Spleen (tissue), 7 donors: Measurements from ENCODE around the gene SLC27A1.

Experiments used
- CTCF ChIP-seq, 11 experiments: fragments of 200-600 bp in 7 of 11; fragments of 450-650 bp in 4 of 11; sonication (generic) in 4 of 11; IDR thresholded peaks in 8 of 11; conservative IDR thresholded peaks in 3 of 11; 1 replicate in 7 of 11; 2 replicates in 4 of 11; pipeline versions ENCODE4 v1.4.0 to v1.8.0; 2016 to 2021; ENCODE audit warnings: antibody characterized with exemption in 11 of 11, inconsistent platforms in 4 of 11, mild to moderate bottlenecking in 1 of 11
- POLR2A ChIP-seq, 3 donors: fragments of 450-650 bp; IDR thresholded peaks; one replicate each; pipeline ENCODE4 v1.5.1; 2017; ENCODE audit warnings: antibody characterized with exemption in 3 of 3, mild to moderate bottlenecking in 1 of 3
- POLR2AphosphoS5 ChIP-seq, 3 donors: sonication (generic); formaldehyde crosslinking; IDR thresholded peaks; one replicate each; pipeline ENCODE4 v1.5.1; 2017; ENCODE audit warnings: antibody characterized with exemption in 3 of 3
- donor health status: DM: no; HTN: no; CAD: no; lungs with moderate emphysema.
- donor health status: DM: no; HTN: no; CAD: no.
- donor health status: DM: no; HTN: no; CAD: no.

- no peak for TF ChIP-seq CTCF (IDR thresholded peaks at IDR 0.05 in 8 of 11, conservative IDR thresholded peaks at IDR 0.05 in 3 of 11)
- TF ChIP-seq POLR2AphosphoS5 (IDR thresholded peaks at IDR 0.05), result peak; percentile 57 to 74 (median 73)
- no peak for TF ChIP-seq POLR2A (IDR thresholded peaks at IDR 0.05)
Observed at GRCh38 chr19:17526922-17527321, 56.6 kb downstream of the SLC27A1 start.
